HG02610 (cell line): ENCODE measurements around the gene PLPP1.

ENCODE experiments used
- ATAC-seq: cut with Tn5 transposase; IDR thresholded peaks from one replicate; pipeline ENCODE4 v1.9.1; 2021; ENCODE audit warnings: mild to moderate bottlenecking, moderate library complexity; ENCODE audit not compliant: unreplicated experiment

Gene PLPP1

DNA sequence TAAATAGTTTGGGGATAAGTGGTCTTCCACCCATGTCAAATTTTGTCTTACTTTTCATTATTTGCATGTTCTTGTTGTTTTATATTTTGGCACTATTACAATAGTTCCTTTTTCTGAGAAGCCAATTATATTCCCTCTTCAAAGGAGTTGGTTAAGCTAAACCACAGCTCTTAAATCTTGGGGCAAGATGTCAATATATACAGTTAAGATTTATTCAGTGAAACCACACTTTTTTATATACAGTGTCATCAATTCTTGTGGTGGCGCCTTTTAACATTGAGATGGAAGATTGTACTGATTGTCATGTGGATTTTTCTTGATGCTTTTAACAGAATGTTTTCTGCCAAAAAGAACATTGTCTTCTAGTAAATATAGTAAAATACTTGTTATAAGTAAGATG is 122.9 kb downstream of the PLPP1 start:
- ATAC-seq: no peak

GRCh38 chr5:55410845-55411244 is 123.9 kb downstream of the PLPP1 start:
- ATAC-seq: no peak

DNA sequence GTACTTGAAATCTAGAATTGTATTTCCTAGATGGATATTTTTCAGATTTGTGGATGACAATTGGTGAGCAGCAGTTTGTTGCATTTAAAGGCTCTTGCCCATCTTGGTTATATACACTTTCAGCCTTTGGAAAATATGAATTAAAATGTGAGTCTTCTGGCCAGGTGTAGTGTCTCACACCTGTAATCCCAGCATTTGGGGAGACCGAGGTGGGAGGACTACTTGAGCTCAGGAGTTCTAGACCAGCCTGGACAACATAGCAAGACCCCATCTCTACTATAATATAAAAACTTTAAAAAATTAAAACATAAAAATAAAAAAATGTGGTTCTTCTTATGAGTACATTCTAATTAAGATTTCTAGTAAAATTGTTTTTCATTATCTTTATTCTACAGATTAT is 125.0 kb downstream of the PLPP1 start:
- no peak for ATAC-seq

GRCh38 chr5:55407984-55408383 is 126.8 kb downstream of the PLPP1 start:
- ATAC-seq: no peak

GRCh38 chr5:55407059-55407684 is 127.6 kb downstream of the PLPP1 start:
- ATAC-seq: no peak

DNA sequence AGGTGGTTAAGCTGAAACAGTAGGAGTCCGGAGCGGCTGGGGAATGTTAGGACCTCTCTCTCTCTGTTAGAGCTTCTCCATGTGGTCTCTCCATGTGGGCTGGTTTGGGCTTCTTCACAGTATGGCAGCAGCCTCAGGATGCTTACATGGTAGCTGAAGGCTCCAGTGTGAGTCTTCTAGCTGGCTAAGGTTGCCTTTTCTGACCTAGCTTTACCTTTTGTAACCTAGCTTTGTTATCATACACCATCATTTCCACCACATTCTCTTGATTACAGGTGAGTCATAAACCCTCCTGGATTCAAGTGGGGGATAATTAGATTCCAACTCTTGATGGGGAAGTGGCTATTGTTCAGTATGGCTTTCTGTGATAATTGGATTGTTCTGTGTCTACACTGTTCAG is 128.5 kb downstream of the PLPP1 start:
- ATAC-seq: no peak

DNA sequence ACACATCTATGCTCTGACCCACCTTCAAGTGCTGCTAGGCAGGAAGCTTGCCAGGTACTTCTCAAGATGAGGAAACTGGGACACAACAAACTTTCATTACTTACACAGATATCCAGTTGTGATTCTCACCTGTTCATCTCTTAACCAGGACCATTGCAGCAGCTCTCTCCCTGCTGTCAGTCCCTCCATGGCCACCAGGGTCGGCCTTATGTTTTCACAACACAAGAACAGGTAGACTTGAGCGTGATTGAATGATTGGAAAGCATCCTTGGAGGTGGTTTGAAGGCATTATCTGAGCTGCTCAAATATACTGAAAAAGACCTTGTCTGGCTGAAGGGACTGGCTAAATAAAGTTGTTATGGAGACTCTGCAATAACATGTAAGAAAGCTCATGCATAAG is 132.6 kb downstream of the PLPP1 start:
- ATAC-seq: no peak

GRCh38 chr5:55393501-55394175 is 141.1 kb downstream of the PLPP1 start:
- no peak for ATAC-seq

- ATAC-seq: no peak
Observed at GRCh38 chr5:55392669-55393068, 142.1 kb downstream of the PLPP1 start.

- no peak for ATAC-seq
Observed at GRCh38 chr5:55391707-55392106, 143.1 kb downstream of the PLPP1 start.

- ATAC-seq: no peak
Observed at GRCh38 chr5:55387865-55388264, 146.9 kb downstream of the PLPP1 start.

GRCh38 chr5:55386356-55386755 is 148.4 kb downstream of the PLPP1 start:
- no peak for ATAC-seq

- ATAC-seq: no peak
Observed at GRCh38 chr5:55385846-55386245, 148.9 kb downstream of the PLPP1 start.

DNA sequence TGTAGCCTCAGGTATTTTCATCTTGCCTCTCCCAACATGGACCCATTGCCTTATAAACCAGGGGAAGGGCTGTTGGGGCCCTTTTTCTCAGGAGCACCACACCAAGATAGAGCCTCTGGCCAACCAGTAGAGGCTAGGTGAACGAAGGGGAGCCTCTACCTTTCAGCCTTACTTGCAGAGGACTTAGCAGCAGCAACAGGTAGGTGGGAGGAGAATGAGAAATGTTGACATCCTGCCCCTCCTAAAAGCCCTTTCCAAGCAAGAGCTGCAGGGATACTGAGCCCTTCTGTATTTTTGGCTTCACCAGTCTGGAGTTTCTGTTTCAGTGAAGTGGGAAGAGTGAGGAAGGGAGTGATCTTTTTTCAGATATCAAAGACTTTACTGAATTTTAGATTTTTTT is 149.5 kb downstream of the PLPP1 start:
- no peak for ATAC-seq

- no peak for ATAC-seq
Observed at GRCh38 chr5:55384072-55384471, 150.7 kb downstream of the PLPP1 start.

DNA sequence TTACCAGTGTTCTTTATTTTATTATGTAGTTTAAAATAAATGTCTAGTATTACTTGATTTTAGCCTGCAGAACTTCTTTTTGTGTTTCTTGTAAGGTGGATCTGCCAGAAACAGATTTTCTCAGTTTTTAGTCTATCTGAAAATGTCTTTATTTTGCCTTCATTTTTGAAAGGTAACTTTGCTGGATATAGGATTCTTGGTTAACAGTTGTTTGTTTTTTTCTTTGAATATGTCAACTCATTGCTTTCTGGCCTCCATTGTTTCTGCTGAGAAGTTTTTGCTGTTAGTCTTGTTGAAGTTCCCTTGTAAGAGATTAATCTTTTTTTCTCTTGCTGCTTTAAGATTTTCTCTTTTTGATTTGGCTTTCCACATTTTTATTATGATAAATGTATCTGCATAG is 151.5 kb downstream of the PLPP1 start:
- no peak for ATAC-seq

- no peak for ATAC-seq
Observed at GRCh38 chr5:55377810-55378209, 157.0 kb downstream of the PLPP1 start.
